GM23248 (cell line): ENCODE results near the gene NTSR2.

Experiments used
- EZH2 ChIP-seq: fragments of 200-600 bp; sonication (generic); IDR thresholded peaks from 2 replicates; pipeline ENCODE4 v1.6.1; 2018; ENCODE audit warnings: antibody characterized with exemption, mild to moderate bottlenecking; ENCODE audit not compliant: insufficient read depth, poor library complexity, severe bottlenecking
- EZH2phosphoT487 ChIP-seq: fragments of 200-600 bp; sonication (generic); IDR thresholded peaks from 2 replicates; pipeline ENCODE4 v1.6.1; 2018; ENCODE audit warnings: antibody characterized with exemption, moderate library complexity, mild to moderate bottlenecking, low read depth; ENCODE audit not compliant: insufficient read depth

- TF ChIP-seq EZH2: no peak
- TF ChIP-seq EZH2phosphoT487: no peak
These were observed 33.7 kb upstream of the NTSR2 start for GRCh38 chr2:11703700-11704099.
